Stimulated activated CD8-positive, alpha-beta memory T cell treated with anti-CD3 and anti-CD28 coated beads, Interleukin-7, amount 100 ng/mL, for 4 hours (primary cell): ENCODE measurements around the gene SOX2.

Source experiments
- DNase-seq, 2 donors: peaks; one replicate each; pipeline ENCODE4 v3.0.0-alpha.2; 2020; ENCODE audit warnings: low read depth in 2 of 2

Gene SOX2

DNA sequence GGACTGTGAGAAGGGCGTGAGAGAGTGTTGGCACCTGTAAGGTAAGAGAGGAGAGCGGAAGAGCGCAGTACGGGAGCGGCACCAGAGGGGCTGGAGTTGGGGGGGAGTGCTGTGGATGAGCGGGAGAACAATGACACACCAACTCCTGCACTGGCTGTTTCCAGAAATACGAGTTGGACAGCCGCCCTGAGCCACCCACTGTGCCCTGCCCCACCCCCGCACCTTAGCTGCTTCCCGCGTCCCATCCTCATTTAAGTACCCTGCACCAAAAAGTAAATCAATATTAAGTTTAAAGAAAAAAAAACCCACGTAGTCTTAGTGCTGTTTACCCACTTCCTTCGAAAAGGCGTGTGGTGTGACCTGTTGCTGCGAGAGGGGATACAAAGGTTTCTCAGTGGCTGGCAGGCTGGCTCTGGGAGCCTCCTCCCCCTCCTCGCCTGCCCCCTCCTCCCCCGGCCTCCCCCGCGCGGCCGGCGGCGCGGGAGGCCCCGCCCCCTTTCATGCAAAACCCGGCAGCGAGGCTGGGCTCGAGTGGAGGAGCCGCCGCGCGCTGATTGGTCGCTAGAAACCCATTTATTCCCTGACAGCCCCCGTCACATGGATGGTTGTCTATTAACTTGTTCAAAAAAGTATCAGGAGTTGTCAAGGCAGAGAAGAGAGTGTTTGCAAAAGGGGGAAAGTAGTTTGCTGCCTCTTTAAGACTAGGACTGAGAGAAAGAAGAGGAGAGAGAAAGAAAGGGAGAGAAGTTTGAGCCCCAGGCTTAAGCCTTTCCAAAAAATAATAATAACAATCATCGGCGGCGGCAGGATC lies at the start of gene SOX2:
SOX2 (plus strand) TSS at position 601 of the 811 bp plus-strand sequence. CDS start 436 bp downstream, outside the sequence.
- peak in 1 of 2 donors; percentile 7 for DNase-seq

DNA sequence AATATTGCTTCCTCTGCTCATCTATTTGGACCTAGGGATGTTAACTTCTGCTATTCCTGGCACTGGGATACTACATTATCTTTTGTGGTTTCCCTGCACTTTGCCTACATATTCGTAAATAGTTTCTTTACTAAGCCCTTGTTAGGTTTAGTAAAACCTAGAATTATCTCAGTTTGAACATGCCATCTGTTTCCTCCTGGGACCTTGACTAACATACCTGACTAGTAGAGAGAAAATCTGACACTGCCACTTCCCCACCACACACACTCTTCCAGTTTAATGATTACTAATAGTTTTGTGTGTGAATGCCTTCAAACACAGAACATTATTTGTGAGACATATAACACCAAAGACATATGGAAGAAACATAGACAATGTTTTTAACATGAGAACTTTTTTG lies 28.2 kb upstream of the SOX2 start:
- no peak for DNase-seq

DNA sequence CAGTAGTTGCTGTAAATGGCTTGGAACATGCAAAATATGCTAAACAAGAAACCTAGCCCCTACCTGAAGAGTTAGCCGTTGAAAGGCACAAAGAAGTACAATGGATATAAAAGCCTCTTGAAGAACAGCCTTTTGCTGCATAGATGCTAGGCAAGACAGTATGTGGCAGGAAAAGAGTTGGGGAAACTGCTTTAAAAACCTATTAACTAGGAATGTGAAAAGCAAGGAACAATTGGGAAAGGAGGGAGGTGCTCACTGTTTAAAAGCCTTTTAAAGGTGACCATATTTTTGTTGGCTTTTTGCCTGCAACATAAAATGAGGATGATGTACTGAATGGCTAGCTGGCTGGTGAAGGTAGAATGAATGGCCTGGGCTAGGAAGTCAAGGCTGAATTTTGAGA lies 24.5 kb upstream of the SOX2 start:
- DNase-seq = no peak

DNA sequence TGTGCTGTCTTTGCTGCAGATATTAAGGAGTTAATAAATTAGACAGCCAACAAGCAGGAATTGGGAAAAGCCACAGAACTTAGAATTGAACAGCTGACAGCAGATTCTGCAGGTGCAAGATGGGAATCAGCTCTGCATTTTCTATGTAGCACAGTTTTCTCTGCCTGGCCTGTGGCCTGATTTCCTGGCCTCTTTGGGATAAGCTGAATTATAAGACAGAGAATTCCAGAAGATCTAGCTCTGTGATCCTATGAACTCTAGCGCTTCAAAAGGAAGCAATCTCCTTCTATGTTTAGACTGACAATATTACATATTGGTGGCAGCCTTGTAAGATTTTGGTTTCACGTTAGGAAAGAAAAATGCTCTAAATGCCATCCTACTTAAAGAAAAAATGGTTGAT lies 24.0 kb upstream of the SOX2 start:
- no peak for DNase-seq

DNA sequence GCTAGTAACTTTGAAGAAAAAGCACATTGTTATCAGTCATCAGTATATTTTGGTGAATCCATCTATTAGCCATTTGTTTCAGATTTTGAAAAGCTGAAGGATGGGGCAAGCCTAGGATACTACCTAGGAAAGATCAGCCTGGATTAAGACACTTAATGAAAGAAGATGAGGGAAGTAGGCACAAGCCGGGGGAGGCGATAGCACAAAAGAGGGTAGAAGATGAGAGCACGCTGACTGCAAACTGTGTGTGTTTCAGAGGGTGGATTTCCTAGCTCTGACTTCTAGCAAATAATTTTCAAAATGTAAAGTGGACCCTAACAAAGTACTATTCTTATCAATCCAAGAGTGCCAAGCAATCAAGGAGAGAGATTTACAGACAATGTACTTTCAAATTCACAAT lies 22.2 kb upstream of the SOX2 start:
- DNase-seq = no peak

DNA sequence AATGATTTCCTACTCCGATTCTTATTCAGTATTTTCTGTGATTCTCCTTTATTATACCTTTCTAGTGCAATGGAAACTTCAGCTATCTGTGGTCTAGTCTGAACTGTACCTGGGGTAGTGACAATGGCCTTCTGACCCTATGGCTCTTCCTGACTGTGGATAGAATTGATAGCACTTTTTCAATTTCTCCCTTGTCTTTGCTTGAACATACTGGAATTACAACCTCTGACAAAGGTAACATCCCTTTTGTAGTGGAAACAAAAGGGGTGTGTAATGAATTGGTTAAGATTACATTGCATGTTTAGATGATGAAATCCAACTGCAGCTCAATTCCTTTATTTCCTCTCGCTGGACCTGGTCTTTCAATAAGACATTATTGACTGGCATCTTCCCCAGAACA lies 21.0 kb upstream of the SOX2 start:
- no peak for DNase-seq

DNA sequence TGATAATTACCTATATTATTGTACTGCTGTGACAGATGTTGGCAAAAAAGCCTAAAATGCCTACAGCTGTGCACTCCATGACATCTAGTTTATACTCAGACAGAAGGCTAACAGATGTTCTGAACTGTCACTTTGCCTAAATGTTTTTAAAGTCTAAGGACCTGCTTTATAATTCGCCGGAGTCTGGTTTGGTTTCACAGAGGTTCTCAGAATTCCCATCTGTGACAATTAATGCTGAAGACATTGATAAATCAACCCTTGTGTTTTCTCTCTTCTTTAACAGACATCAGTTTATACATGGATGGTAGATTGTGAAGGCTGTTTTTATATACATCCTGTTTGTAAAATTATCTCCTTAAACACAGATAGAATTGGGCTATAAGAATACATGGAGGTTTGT lies 19.8 kb upstream of the SOX2 start:
- DNase-seq = no peak

DNA sequence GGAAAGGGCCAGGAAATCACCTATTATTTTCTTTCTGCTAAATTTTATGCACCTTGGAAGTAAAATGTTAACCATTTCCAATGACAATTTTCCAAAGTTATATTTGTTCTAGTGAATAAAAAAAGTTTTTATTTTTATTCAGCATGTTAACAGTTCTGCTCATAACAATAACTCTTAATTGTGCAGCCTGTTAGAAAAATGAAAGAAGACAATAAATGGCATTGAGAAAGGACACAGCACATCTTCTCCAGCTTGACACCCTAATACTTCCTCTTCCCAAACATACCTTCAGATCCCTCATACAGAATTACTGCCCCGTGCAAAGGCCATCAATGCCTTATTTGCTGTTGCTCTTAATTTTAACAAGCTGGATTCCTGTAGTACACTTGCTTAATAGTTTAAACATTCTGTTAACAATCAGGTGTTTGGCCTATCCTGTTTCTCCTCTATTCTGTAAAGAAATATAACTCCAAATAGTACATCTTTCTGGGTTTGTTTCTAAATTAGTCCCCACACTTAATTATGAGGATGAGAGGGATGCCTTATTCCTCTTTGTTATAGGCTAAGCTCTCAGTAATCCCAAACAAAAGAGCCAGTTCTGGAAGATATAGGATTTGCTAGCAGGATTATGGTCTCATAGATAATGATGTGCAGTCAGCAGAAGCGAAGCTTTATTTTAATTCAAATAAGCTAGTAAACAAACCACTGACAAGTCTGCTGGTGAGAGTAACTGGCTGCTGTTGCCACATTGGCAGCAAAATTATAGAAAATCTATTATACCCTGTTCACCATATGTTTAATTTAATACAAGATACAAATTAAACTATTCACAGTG lies 19.2 kb upstream of the SOX2 start:
- no peak for DNase-seq

DNA sequence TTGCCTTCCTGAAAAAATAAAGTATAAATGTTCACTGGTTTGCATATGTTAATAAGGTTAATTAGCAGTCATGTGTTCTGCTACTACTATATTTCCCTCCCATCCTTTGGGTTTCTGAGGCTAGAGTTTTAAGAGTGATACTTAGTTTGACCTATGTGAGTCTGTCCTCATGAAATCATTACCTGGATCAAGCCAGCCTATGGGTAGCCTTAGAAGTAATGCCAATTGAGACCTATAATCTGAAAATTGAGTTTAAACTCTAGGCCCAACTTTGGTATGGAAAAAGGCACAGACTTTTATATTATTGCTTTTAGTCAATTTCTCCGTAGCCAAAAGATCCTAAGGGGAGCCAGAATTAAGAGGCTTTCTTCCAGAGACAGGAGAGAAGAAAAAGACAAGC lies 18.4 kb upstream of the SOX2 start:
- no peak for DNase-seq

DNA sequence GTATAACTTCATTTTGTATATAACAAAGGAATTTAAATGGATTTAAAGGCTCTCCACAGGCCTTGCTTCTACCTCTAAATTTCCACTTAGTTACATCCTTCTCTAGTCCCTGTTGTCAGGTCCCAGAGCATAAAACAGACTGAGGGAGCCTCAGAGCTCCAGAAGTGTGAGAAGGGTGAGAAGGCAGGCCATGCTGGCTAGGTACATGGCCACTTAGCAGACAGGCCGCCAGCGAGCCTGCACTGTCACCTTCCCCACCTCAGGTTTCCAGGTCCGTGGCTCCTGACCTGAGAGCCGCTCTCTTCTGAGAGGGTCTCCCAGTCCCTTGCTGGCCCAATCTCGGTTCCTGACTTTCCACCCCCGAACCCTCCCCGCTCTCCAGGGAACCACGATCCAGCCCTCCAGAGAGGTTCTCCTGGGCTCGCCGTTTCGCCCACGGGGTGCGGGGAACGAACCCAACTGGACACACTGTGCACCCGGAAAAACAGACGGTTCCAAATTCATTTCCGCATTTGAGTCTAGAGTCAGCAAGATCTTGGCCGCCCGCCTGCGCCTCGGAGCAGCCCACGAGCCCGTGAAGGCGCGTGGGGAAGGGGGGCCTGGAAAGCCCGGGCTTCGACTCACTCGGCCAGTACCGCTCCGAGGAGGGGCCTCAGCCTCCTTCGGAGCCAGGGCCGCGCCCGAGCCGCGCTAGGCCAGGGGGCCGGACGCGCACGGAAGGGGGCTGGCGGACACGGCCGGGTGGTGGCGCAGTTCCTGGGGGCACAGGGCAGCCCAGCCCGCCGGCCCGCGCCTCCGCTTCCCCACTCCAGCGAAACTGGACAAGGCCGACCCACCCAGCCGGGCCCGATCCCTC lies 16.7 kb upstream of the SOX2 start:
- DNase-seq = no peak

DNA sequence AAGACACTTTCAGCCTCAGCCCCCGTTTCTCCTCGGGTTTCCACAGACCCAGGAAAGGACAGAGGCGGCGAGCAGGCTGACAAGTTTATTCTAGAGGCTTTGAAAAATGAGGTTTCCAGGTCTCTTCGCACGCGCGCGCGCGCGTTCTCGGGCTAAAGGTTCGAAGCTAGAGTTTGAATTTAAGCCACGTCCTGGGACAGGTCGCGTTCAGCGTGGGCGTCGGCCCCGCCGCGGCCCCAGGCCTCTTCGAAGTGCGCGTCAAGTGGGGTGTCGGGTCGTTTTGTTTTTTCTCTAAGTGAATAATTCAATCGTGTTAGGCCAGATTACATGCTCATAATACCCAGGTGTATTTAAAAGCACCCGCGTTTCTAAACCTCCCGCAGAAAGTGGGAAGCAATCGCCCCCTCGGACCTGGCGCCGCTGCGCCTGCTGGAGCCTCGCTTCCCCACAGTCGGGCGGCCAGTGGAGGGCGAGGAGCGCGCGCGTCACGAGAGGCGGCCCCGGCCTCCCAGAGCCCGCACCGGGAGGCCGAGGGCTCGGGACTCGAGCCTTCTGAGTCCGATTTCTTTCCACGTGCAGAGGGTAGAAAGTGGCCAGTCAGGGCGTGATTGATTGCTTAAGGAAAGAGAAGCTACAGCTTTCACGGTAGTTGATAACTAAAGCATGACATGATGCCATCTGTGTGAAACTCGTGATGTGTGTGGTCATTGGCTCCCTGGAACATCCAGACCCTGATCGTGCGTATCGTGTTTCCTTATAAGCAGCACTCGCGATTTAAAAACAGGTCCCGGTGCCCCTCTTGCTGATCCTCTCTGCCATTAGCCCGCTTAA lies 15.8 kb upstream of the SOX2 start:
- DNase-seq = no peak

DNA sequence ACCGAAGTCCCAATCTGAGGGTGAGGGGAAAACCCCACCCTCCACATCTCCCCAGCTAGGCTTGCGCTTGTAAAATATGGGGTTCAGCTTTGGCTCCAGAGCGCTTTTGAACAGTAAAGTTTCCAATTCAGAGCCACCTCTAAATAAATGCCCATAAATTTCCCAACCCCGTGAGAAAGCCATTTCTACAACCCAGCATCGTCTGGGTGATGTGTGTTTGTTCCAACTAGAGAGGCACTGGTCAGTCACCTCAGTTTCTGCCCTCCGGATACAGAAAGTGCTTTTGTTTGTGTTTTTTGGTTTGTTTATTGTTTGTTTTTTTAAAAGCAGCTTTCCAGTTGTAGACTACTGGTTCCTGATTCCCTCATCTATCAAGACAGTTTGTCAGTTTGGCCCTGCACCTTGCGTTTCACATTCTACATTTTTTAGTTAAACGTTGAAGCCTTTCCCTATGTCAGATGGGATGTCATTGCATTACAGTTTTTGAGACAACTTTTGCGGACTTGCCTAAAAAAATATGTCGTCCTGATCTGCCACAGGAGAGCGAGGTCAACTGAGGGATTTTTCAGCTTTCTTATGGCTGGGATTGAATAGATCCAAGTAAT lies 15.0 kb upstream of the SOX2 start:
- DNase-seq = no peak

DNA sequence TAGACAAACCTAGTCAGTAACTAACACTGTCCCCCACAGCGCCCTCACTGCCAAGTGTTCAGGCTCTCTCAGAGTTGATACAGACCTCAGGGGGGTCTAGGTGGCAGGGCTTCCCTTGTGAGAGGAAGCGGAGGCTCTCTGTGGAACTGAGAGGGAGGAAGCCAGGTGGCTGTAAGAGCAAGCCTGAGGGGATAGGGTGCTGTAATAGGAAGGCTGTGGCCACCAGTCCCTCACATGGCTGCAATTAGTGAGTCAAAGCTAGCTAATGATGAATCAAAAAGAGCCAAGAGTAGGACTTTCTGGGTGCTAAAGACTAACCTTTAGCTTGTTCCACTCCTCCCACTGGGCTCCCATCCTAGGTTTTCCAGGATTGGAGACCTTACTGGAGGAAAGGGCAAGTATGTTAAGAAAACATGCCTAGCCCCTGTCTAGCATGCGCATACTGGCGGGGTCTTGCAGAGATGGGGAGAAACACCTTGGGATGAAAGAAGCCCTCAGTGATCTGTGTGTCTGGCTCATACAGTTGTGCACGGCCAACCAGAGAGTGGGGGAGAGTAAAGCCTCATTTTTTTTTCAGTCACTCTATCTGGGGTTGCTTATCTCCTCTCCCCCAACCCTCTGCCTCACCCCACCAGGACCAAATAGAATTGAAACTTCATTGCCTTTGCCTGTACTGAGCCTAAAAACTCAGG lies 13.3 kb upstream of the SOX2 start:
- DNase-seq = no peak

DNA sequence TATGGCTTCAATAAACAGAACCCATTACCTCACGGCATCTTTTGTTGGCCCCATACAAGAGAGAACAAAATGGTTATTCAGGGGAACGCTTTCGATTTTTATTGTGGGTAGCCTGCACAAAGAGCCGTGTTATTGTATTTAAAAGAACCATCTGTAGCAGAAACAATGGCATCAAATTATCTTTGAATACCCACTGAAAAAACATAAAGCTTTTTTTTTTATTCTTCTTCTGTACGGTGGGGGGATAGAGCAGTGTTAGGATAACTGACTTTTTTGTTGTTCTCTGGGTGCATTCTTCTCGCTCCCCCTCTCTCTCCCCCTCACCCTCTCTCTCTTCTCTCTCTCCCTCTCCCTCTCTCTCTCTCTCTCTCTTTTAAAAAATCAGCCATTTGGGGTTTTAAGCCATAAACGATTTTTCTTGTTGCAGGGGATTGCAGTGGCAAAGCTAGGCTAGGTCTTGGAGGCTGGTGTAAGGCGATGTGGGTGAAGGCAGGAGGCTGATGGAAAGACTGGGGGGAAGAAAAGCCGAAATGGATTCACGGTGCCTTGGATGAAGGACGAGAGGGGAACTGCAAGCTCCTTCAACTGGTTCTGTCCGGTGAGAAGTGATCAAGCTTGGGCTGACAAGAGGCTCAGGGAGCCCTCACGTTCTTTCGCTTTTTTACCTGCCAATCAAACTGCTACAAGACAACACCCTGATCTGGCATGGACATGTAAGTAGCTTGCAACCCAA lies 12.4 kb upstream of the SOX2 start:
- no peak for DNase-seq

DNA sequence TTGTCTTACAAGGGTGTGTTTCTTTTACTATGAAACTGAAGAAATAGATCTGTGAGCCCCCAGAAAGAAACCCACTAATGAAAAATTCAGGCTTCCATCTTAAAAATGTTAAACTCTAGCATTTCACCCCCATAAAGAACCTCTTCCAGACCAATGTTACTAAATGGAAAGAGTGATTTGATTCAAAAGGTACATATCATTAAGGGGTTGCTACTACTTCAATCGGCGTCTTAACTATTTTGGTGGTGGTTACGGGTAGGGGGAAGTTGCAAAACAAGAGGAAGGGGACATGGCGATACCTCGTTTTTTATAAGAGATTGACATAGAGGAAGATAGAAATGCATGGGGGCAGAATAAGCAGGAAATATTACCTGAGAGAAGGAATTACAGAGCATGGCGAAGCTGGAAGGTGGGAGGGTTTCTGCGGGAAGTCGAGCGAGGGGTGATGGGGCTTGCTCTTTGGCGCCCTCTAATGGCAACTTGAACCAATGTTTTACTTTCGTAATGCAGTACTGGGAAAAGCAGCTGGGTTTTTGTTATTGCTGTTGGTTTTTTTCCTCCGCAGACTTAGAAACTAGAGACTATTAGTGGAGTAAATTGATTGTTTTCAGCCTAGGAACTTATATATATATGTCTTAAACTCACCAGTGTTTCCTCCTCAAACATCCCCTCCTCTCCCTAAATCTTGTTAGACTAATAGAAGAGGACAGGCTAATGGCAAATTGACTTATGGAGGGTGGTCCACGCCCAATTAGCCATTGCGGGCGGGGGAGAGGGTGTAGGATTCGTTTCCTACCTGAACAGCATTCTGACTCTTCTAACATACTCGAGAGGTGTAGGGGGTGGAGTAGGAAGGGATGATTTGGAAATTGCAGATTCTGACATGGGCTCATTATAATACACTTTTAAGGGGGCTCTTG lies 11.3 kb upstream of the SOX2 start:
- no peak for DNase-seq

DNA sequence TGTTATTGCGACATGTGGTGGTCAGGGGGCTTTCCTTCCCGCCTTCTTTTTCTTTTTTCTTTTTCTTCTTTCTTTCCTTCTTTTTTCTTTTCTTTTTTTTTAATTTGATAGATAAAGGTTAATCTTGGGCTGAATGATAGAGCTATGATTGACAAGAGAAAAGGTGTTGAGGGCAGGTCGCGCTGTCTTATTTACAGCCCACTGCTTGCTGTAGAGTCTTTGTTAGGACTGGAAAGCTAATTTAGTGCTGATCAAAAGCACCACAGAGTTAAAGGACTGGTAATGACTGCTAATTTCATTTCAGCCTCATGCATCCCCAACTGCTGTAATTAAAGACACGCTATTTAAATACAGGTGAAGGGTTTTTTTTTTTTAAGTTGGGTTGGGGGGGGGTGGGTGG lies 10.6 kb upstream of the SOX2 start:
- no peak for DNase-seq

DNA sequence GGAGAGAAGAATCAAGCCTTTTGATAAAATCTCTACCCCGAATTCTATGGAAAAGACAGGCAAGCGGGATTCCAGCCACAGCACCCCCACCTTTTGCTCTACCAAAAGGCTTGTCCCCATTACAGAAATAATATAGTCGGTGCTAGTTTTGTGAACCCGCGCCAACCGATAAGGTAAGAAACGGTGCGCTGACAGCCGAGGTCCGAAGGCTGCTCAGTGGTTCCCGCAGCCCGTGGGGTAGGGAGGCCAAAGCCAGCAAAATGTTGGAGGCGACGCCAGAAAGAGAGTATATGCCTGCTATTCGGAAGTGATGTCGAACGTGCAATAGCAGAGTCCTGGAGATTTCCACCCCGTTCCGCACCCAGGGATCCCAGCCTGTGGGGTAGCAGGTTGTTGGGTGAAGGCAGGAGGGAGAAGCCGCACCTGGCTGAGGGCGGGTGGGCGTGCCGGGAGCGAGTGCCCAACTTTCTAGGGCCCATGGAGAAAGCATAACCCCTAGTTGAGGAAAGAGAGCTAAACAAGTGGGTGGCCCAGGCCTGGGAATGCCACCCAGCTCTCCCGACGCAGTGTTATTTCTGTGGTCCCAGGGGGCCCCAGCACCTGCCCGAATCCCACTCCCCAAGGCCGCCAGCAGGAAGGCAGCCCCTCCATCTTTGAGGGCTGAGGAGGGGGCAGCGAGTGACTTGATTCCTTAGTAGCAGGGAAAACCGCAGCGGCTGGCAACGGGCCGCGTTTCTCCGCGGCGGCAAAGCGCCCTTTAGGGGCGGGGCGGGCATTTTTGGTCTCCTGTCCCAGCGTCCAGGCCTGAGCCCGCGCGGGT lies 7.9 kb upstream of the SOX2 start:
- DNase-seq = no peak
